ENCODE measurements around the gene SVOPL.

- TF ChIP-seq CTCF (IDR thresholded peaks at IDR 0.05), result no peak
- TF ChIP-seq POLR2A (IDR thresholded peaks at IDR 0.05), result no peak
- TF ChIP-seq POLR2AphosphoS5 (IDR thresholded peaks at IDR 0.05; ENCODE audit: insufficient read depth in 1 of 2, low read depth in 1 of 2), result no peak
These were observed 368 bp upstream of the SVOPL start for GRCh38 chr7:138701537-138701923.
